ENCODE measurements around the gene RSPO4. TPM values are rescaled to one million over a fixed set of nuclear protein-coding genes. Genes with fewer than 3 reads are reported as not detected.

Gene RSPO4
- total RNA-seq, 1 experiment from 2014 or later = 6.7 TPM

GRCh38 chr20:962683-963082 is 39.4 kb downstream of the RSPO4 start:
- H4K5ac ChIP-seq (ENCODE audit: insufficient read length, low read depth, low read length) = no peak overlapping the region
- Mint-ChIP-seq H3K27ac (no peak overlapping the region), H3K9me3 (no peaks in the 10 kb centered on the region), H3K36me3 (ENCODE audit: insufficient read depth in 1 of 3, low read depth in 3 of 3) (no peaks in the 10 kb centered on the region; a peak in 1 of 7 replicates), H3K4me3 (no peak overlapping the region), H3K27me3 (ENCODE audit: low read depth) (peaks cover 1% of the 10 kb centered on the region), H3K4me1 (peaks cover 11 to 23% of the 10 kb centered on the region in 2 experiments)
- no peak for TF ChIP-seq CTCF (conservative IDR thresholded peaks at IDR 0.05)
- H2AK5ac ChIP-seq (ENCODE audit: insufficient read length, low read length) = no peak overlapping the region
- H3K79me1 ChIP-seq (ENCODE audit: insufficient read depth, low read depth, low read length, poor library complexity, severe bottlenecking) = no peaks in the 10 kb centered on the region
- H3K9me3 ChIP-seq (ENCODE audit: control insufficient read depth, low read depth, low read length) = no peaks in the 10 kb centered on the region
- H4K91ac ChIP-seq (ENCODE audit: insufficient read length, low read depth, low read length) = no peak overlapping the region
- no peak overlapping the region for H2BK15ac ChIP-seq (ENCODE audit: low read depth, low read length)
- H2BK5ac ChIP-seq (ENCODE audit: insufficient read length, low read length) = no peak overlapping the region
- H3K18ac ChIP-seq (ENCODE audit: insufficient read length, low read depth, low read length) = no peak overlapping the region
- H3K4me1 ChIP-seq (ENCODE audit: insufficient read depth, low read length) = no peaks in the 10 kb centered on the region
- H3K23ac ChIP-seq (ENCODE audit: insufficient read length, low read depth, low read length) = no peak overlapping the region
- no peak overlapping the region for H4K8ac ChIP-seq (replicated peaks; ENCODE audit: insufficient read length, low read depth, low read length)
- H3T11ph ChIP-seq (ENCODE audit: low read length) = no peak overlapping the region
- no peaks in the 10 kb centered on the region for H3K27me3 ChIP-seq (ENCODE audit: insufficient read depth, low read length)
- no peak overlapping the region for H3K27ac ChIP-seq (ENCODE audit: insufficient read length, low read depth, low read length)
- no peak overlapping the region for H3K9ac ChIP-seq (ENCODE audit: extremely low read depth, insufficient read length, low read length)
- no peak overlapping the region for H3K4ac ChIP-seq (ENCODE audit: low read depth, low read length)
- no peak overlapping the region for H2BK12ac ChIP-seq (ENCODE audit: insufficient read length, low read depth, low read length)
- H2BK20ac ChIP-seq (ENCODE audit: low read depth, low read length, poor library complexity, severe bottlenecking) = no peak overlapping the region
- no peak for DNase-seq
- no peaks in the 10 kb centered on the region for H4K20me1 ChIP-seq (ENCODE audit: control insufficient read depth, insufficient read depth, insufficient read length)
- H3K23me2 ChIP-seq (ENCODE audit: insufficient read length, low read depth, low read length, poor library complexity, severe bottlenecking) = no peaks in the 10 kb centered on the region
- H2BK120ac ChIP-seq (ENCODE audit: low read depth, low read length, poor library complexity, severe bottlenecking) = no peak overlapping the region
- H3K79me2 ChIP-seq (ENCODE audit: insufficient read depth, low read length) = no peaks in the 10 kb centered on the region
- no peak overlapping the region for H3K56ac ChIP-seq (ENCODE audit: insufficient read length, low read depth, low read length)
- H2AFZ ChIP-seq (ENCODE audit: low read length) = no peak overlapping the region
- no peak overlapping the region for H3K4me2 ChIP-seq (ENCODE audit: insufficient read depth, insufficient read length, low read length)
- H3K14ac ChIP-seq (ENCODE audit: insufficient read depth, low read length) = no peak overlapping the region
- no CpG with 5 or more reads among the region's 8 CpGs for WGBS (ENCODE audit: extremely low coverage, insufficient read length, low lambda C conversion rate)

All from H9 (cell line).